AG04450 (cell line): ENCODE measurements around the gene DCBLD2. TPM values are rescaled to one million over a fixed set of nuclear protein-coding genes. Genes with fewer than 3 reads are reported as not detected.

Experiments used
- CTCF ChIA-PET: fragments of 300-600, 350-600 bp; formaldehyde crosslinking; extraction: SDS; loops from one replicate; lab custom pipeline; 2022; ENCODE audit warnings: antibody characterized with exemption, inconsistent platforms; lab: Charles Lee
- POLR2A ChIA-PET: fragments of 350-600 bp; formaldehyde crosslinking; extraction: SDS; loops from one replicate; lab custom pipeline; 2021; ENCODE audit warnings: antibody characterized with exemption, inconsistent platforms; lab: Yijun Ruan, JAX
- DNase-seq: peaks from one replicate; pipeline ENCODE4 v3.0.0-alpha.2; 2011; ENCODE audit warnings: low read depth, low spot score
- H3K27ac ChIP-seq: one replicate; pipeline ENCODE4 v1.5.1; 2012; ENCODE audit warnings: low read depth, low read length, control low read depth
- H3K27me3 ChIP-seq: one replicate; pipeline ENCODE4 v1.6.0; 2012; ENCODE audit warnings: low read length; ENCODE audit not compliant: control insufficient read depth, insufficient read depth
- H3K4me3 ChIP-seq: 2 replicates; pipeline ENCODE4 v1.5.1; 2011; ENCODE audit warnings: mild to moderate bottlenecking, low read depth, low read length, control low read depth
- H3K9me3 ChIP-seq: 2 replicates; pipeline ENCODE4 v1.5.1; 2012; ENCODE audit warnings: low read length; ENCODE audit not compliant: control insufficient read depth, insufficient read depth
- CTCF ChIP-seq: IDR thresholded peaks from 2 replicates; pipeline ENCODE4 v1.5.1; 2011; ENCODE audit warnings: low read depth, low read length, control low read depth, inconsistent platforms
- polyA plus RNA-seq: library from polyadenylated mRNA; depleted of rRNA; stranded (reverse); fragments of >200 nt; gene quantifications from 2 replicates; pipeline ENCODE4 v1.2.3, GENCODE V29; 2011

The DCBLD2 gene
- polyA plus RNA-seq, 1 experiment, result 202 TPM

- ChIA-PET CTCF (interaction anchor here (0.6 to 1.8 kb wide), 3 partner anchors 149 to 209 kb away, joined by 3 to 7 read pairs (median 4); no protein-coding TSS in a partner anchor), POLR2A (no interaction called here)
- DNase-seq, result no peak
- H3K9me3 ChIP-seq, result no peaks in the 10 kb centered on the region
- no peak overlapping the region for H3K4me3 ChIP-seq
- no peak for TF ChIP-seq CTCF
- H3K27me3 ChIP-seq, result no peaks in the 10 kb centered on the region
- no peak overlapping the region for H3K27ac ChIP-seq
Observed at GRCh38 chr3:98805571-98805970, 95.9 kb downstream of the DCBLD2 start.

- DNase-seq, result no peak
- H3K27me3 ChIP-seq, result no peaks in the 10 kb centered on the region
- ChIA-PET POLR2A (no interaction called here), CTCF (interaction anchor here (0.7 to 1.0 kb wide), 2 partner anchors 199 to 225 kb away, joined by 3 read pairs; no protein-coding TSS in a partner anchor)
- H3K27ac ChIP-seq, result no peak overlapping the region
- peak; percentile 25; the same call in 1 of the 2 replicates for TF ChIP-seq CTCF
- no peak overlapping the region for H3K4me3 ChIP-seq
- no peaks in the 10 kb centered on the region for H3K9me3 ChIP-seq
Observed at GRCh38 chr3:98801043-98801747, 100.3 kb downstream of the DCBLD2 start.

GRCh38 chr3:98800401-98800800, 101.1 kb downstream of the DCBLD2 start:
- ChIA-PET CTCF (interaction anchor here (3.8 kb wide), 1 partner anchor 198 kb away, joined by 17 read pairs; no protein-coding TSS in a partner anchor), POLR2A (no interaction called here)
- Histone ChIP-seq H3K9me3 (no peaks in the 10 kb centered on the region), H3K4me3 (no peak overlapping the region), H3K27ac (no peak overlapping the region), H3K27me3 (no peaks in the 10 kb centered on the region)
- no peak for TF ChIP-seq CTCF
- DNase-seq, result no peak

GRCh38 chr3:98799479-98799878, 102.0 kb downstream of the DCBLD2 start:
- no peak overlapping the region for H3K27ac ChIP-seq
- CTCF ChIA-PET, result interaction anchor here (1.9 to 3.8 kb wide), 2 partner anchors 14 to 197 kb away, joined by 6 to 17 read pairs; no protein-coding TSS in a partner anchor
- POLR2A ChIA-PET, result no interaction called here
- no peak for DNase-seq
- TF ChIP-seq CTCF, result no peak
- no peaks in the 10 kb centered on the region for H3K9me3 ChIP-seq
- no peak overlapping the region for H3K4me3 ChIP-seq
- H3K27me3 ChIP-seq, result no peaks in the 10 kb centered on the region

GRCh38 chr3:98798820-98799219, 102.7 kb downstream of the DCBLD2 start:
- DNase-seq, result no peak
- H3K4me3 ChIP-seq, result no peak overlapping the region
- CTCF ChIA-PET, result interaction anchor here (1.3 to 3.8 kb wide), 3 partner anchors 15 to 201 kb away, joined by 4 to 17 read pairs (median 6); no protein-coding TSS in a partner anchor
- H3K27ac ChIP-seq, result no peak overlapping the region
- POLR2A ChIA-PET, result no interaction called here
- no peaks in the 10 kb centered on the region for H3K9me3 ChIP-seq
- H3K27me3 ChIP-seq, result no peaks in the 10 kb centered on the region
- TF ChIP-seq CTCF, result no peak
